ENCODE results near the gene TRIM39. TPM values are rescaled to one million over a fixed set of nuclear protein-coding genes. Genes with fewer than 3 reads are reported as not detected.

Gene TRIM39
- total and polyA plus RNA-seq, 8 donors, result 6.5 to 28.1 (median 10.1) TPM

DNA sequence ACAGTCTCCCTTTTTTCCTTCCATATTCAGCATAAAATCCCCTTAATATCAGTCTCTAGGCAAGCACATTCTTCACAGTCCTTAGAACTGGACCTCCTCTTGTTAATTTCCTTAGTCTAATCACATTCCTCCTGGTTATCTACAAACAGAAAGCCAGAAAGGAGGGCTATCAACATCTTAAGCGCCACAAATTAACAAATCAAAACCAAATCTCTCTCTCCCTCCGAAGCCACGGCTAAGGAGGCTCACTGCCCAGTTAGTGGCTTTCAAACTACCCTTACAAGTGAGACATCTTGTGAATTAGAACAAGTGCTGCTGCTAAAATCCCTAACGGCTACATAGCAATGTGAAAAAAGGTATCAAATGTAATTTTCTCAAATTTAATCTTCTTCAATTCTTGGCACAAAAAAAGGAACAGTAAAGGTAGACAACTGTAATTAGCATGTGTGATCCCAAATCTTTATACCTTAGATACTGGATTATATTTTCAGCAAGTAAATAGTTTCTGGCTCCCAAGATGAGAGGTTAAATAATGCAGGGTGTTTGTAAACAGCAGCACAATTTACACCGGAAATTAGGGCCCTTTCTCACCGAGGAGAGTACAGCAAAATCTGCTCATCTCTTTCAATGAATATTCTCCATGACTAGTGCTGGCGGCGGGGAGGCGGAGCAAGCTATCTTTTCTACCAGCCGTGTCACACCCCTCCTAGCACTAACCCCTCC lies 1.4 kb upstream of the TRIM39 start:
- Histone ChIP-seq H3K27ac (peak overlapping the region; percentile 94 to 99 (median 96)), H3K36me3 (peaks cover 0 to 13% (median 13%) of the 10 kb centered on the region in 4 donors), H3K27me3 (no peaks in the 10 kb centered on the region), H3K9me3 (no peaks in the 10 kb centered on the region), H3K4me1 (peaks cover 29 to 70% (median 48%) of the 10 kb centered on the region in 4 donors), H3K4me3 (peak overlapping the region; percentile 56 to 88 (median 72))
- TF ChIP-seq EP300 (IDR thresholded peaks at IDR 0.05) (no peak), POLR2A (IDR thresholded peaks at IDR 0.05) (no peak), POLR2AphosphoS5 (IDR thresholded peaks at IDR 0.05) (no peak)
- TF ChIP-seq, protein P1, sequence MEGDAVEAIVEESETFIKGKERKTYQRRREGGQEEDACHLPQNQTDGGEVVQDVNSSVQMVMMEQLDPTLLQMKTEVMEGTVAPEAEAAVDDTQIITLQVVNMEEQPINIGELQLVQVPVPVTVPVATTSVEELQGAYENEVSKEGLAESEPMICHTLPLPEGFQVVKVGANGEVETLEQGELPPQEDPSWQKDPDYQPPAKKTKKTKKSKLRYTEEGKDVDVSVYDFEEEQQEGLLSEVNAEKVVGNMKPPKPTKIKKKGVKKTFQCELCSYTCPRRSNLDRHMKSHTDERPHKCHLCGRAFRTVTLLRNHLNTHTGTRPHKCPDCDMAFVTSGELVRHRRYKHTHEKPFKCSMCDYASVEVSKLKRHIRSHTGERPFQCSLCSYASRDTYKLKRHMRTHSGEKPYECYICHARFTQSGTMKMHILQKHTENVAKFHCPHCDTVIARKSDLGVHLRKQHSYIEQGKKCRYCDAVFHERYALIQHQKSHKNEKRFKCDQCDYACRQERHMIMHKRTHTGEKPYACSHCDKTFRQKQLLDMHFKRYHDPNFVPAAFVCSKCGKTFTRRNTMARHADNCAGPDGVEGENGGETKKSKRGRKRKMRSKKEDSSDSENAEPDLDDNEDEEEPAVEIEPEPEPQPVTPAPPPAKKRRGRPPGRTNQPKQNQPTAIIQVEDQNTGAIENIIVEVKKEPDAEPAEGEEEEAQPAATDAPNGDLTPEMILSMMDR (IDR thresholded peaks at IDR 0.05), result no peak
- DNase-seq, result peak; percentile 43 to 88
- intact Hi-C loops (cut with DNase I; ENCODE audit: low total_unique reads), result no loop called here
- 2 to 4% (median 4%) methylated on average over 10 of the region's 10 CpGs for WGBS, 5 donors

DNA sequence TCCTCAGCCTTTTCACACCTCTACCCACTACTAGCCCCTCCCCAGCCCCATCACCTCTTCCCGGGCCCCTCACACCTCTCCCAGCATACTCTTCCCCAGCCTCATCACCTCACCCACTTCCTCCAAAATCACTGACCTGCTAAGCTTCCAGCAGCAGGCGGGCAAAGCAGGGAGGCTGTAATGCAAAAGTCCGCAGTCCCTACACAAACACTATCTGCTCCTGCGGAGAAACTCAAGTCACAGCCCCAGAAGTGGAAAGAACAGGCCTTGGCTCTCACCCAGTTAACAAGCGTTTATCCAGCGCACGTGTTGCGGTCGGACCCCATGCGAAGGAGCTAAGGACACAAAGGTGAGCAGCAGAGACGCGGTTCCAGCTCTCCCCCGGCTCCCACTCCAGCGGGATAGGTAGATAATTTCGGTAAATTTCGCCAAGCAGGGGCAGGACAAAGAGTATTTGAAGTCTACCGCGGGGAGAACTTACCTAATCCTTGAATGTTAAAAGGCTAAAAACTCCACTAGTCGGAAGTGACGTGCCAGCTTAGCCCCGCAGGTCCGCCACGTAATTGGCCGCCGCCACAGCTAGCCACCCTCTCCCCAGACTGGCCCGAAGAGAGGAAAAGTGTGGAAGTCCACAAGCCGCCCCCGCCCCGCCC lies 728 bp upstream of the TRIM39 start:
- 0 to 1% (median 0%) methylated on average over 16 to 29 of the region's 29 CpGs for WGBS, 5 donors
- Histone ChIP-seq H3K9me3 (no peaks in the 10 kb centered on the region), H3K36me3 (peaks cover 0 to 20% (median 20%) of the 10 kb centered on the region in 4 donors), H3K4me3 (peak overlapping the region; percentile 56 to 88 (median 72)), H3K27me3 (no peaks in the 10 kb centered on the region), H3K27ac (peak overlapping the region; percentile 94 to 99 (median 96)), H3K4me1 (peaks cover 29 to 63% (median 46%) of the 10 kb centered on the region in 4 donors)
- intact Hi-C loops (cut with DNase I; ENCODE audit: low total_unique reads), result no loop called here
- TF ChIP-seq POLR2AphosphoS5 (IDR thresholded peaks at IDR 0.05) (no peak), EP300 (IDR thresholded peaks at IDR 0.05) (no peak), POLR2A (IDR thresholded peaks at IDR 0.05) (no peak)
- TF ChIP-seq, protein P1 (IDR thresholded peaks at IDR 0.05), result no peak
- DNase-seq, result peak in 1 of 2 donors; percentile 94

DNA sequence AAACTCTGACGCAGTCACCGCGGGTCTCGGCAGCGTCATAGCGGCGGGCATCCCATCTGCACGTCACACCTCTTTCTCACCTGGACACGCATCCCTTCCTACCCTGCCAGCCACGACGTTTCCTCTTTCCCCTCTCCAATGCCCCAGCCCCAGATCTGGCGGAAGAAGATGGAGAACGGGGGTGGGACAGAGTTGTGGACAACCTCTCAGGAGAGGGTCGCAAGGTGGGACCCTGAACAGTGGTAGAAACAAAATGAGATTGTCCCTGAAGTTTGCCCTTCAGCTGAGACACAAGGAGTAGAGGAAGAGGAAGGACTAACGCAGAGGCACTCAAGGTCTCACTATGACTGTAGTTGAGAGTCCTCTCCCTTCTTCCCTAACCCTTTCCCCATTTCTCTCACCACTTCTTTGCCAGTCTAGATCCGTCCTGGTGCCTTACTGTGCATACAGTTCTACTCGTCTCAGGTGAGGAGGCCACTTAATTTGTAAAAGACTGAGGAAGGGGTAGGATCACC lies 562 bp downstream of the TRIM39 start:
- 1 to 3% (median 2%) methylated on average over 16 to 17 of the region's 17 CpGs for WGBS, 5 donors
- TF ChIP-seq, protein P1 (IDR thresholded peaks at IDR 0.05), result no peak
- TF ChIP-seq POLR2A (IDR thresholded peaks at IDR 0.05), result no peak
- TF ChIP-seq POLR2AphosphoS5 (IDR thresholded peaks at IDR 0.05), result peak in 1 of 3 donors; percentile 2
- TF ChIP-seq EP300 (IDR thresholded peaks at IDR 0.05), result peak; percentile 56
- peaks cover 29 to 50% (median 37%) of the 10 kb centered on the region in 4 donors for H3K4me1 ChIP-seq
- H3K9me3 ChIP-seq, result no peaks in the 10 kb centered on the region
- no peaks in the 10 kb centered on the region for H3K27me3 ChIP-seq
- H3K36me3 ChIP-seq, result peaks cover 3 to 33% (median 32%) of the 10 kb centered on the region in 4 donors
- H3K27ac ChIP-seq, result peak overlapping the region; percentile 94 to 99 (median 96)
- no peak for DNase-seq
- peak overlapping the region; percentile 56 to 88 (median 72) for H3K4me3 ChIP-seq
- intact Hi-C loops (cut with DNase I; ENCODE audit: low total_unique reads), result no loop called here

DNA sequence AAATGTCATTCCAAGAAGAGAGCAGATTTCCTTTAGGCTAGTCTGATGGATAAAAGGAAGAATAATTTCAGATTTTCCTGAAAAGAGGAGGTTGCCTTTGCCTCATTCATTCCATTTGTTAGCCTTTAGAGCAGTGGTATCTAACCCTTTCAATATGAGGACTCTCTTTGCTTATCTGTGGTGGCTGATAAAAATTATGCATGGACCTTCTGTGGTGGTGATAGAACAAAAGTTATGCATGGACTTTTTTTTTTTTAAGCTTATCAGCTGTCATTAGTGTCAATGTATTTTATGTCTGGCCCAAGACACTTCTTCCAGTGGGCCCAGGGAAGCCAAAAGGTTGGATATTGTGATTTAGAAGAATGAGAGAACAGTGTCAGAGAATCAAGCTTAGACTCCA lies 1.7 kb downstream of the TRIM39 start:
- peak overlapping the region in 1 of 5 donors; percentile 99 for H3K27ac ChIP-seq
- TF ChIP-seq EP300 (IDR thresholded peaks at IDR 0.05) (no peak), POLR2A (IDR thresholded peaks at IDR 0.05) (no peak), POLR2AphosphoS5 (IDR thresholded peaks at IDR 0.05) (no peak)
- TF ChIP-seq, protein P1 (IDR thresholded peaks at IDR 0.05), result no peak
- peaks cover 3 to 44% (median 43%) of the 10 kb centered on the region in 4 donors for H3K36me3 ChIP-seq
- intact Hi-C loops (cut with DNase I; ENCODE audit: low total_unique reads), result no loop called here
- no peaks in the 10 kb centered on the region for H3K9me3 ChIP-seq
- DNase-seq, result no peak
- no peaks in the 10 kb centered on the region for H3K27me3 ChIP-seq
- peaks cover 26 to 39% (median 32%) of the 10 kb centered on the region in 4 donors for H3K4me1 ChIP-seq
- no peak overlapping the region for H3K4me3 ChIP-seq
